Loucy (cell line): ENCODE data around the gene APRT.
A peak's percentile ranks its signal among the peaks of the same experiment; 100 is the strongest.

Experiments
- H2AFZ ChIP-seq: fragments of 200-600 bp; sonication (generic); 2 replicates; pipeline ENCODE4 v1.6.0; 2016; ENCODE audit warnings: antibody characterized with exemption, mild to moderate bottlenecking, low read length, moderate library complexity
- H3F3A ChIP-seq: fragments of 200-600 bp; 2 replicates; pipeline ENCODE4 v1.6.0; 2016; ENCODE audit warnings: antibody characterized with exemption, low read depth, mild to moderate bottlenecking
- H3K27me3 ChIP-seq: fragments of 200-600 bp; sonication (generic); 2 replicates; pipeline ENCODE4 v1.6.1; 2014; ENCODE audit warnings: low read length, mild to moderate bottlenecking; ENCODE audit not compliant: insufficient read depth, poor library complexity, severe bottlenecking
- H3K36me3 ChIP-seq: fragments of 200-600 bp; sonication (generic); 2 replicates; pipeline ENCODE4 v1.6.1; 2016; ENCODE audit warnings: low read length; ENCODE audit not compliant: insufficient read depth
- H3K4me1 ChIP-seq: fragments of 200-600 bp; sonication (generic); 2 replicates; pipeline ENCODE4 v1.5.1; 2014; ENCODE audit warnings: low read length, mild to moderate bottlenecking; ENCODE audit not compliant: insufficient read depth, poor library complexity, severe bottlenecking
- H3K4me2 ChIP-seq: fragments of 200-600 bp; sonication (generic); 2 replicates; pipeline ENCODE4 v1.6.0; 2014; ENCODE audit warnings: antibody characterized with exemption, low read length, low read depth, mild to moderate bottlenecking; ENCODE audit not compliant: poor library complexity, severe bottlenecking
- H3K4me3 ChIP-seq: fragments of 200-600 bp; sonication (generic); 2 replicates; pipeline ENCODE4 v1.5.1; 2014; ENCODE audit warnings: low read length, mild to moderate bottlenecking, mixed read lengths; ENCODE audit not compliant: poor library complexity, severe bottlenecking
- H3K79me2 ChIP-seq: fragments of 200-600 bp; sonication (generic); 2 replicates; pipeline ENCODE4 v1.6.1; 2014; ENCODE audit warnings: low read length; ENCODE audit not compliant: insufficient read depth
- H3K9ac ChIP-seq: fragments of 200-600 bp; sonication (generic); 2 replicates; pipeline ENCODE4 v1.6.0; 2014; ENCODE audit warnings: mild to moderate bottlenecking, low read depth, low read length, moderate library complexity; ENCODE audit not compliant: poor library complexity, severe bottlenecking
- H3K9me2 ChIP-seq: fragments of 200-600 bp; sonication (generic); replicated peaks from 2 replicates; pipeline ENCODE4 v1.6.1; 2016; ENCODE audit warnings: low read depth, low read length, mixed read lengths
- H3K9me3 ChIP-seq: fragments of 200-600 bp; sonication (generic); 2 replicates; pipeline ENCODE4 v1.6.1; 2014; ENCODE audit warnings: mild to moderate bottlenecking, antibody characterized with exemption, low read length, low read depth; ENCODE audit not compliant: insufficient read depth
- H4K20me1 ChIP-seq: fragments of 200-600 bp; sonication (generic); 2 replicates; pipeline ENCODE4 v1.6.0; 2014; ENCODE audit warnings: antibody characterized with exemption, low read length, mild to moderate bottlenecking; ENCODE audit not compliant: insufficient read depth, poor library complexity, severe bottlenecking
- EZH2phosphoT487 ChIP-seq: fragments of 200-600 bp; IDR thresholded peaks from 2 replicates; pipeline ENCODE4 v1.6.1; 2018; ENCODE audit warnings: antibody characterized with exemption, mild to moderate bottlenecking, moderate library complexity, borderline replicate concordance
- TF ChIP-seq, protein P1 (sequence below): fragments of 200-600 bp; sonication (generic); conservative IDR thresholded peaks from 2 replicates; pipeline ENCODE4 v1.5.1; 2014; ENCODE audit warnings: mild to moderate bottlenecking, antibody characterized with exemption, low read length

APRT gene

DNA sequence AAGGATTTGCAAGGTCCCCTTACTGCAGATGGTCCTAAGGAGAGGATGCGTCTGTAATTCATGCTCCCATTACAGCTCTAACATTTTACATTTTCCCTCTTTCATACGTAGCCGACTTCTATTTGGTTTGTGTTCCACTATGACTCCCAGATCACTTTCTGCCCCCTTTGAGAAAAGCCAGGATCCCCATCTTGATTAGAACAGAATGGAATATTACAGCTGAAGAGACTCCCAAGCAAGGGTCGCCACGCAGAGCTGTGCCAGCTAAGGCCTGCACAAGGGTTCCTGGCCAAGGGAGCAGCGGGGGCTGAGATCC is 11.5 kb downstream of the APRT start:
- no peaks in the 10 kb centered on the region for H3K36me3 ChIP-seq
- no peak overlapping the region for H2AFZ ChIP-seq
- H3K79me2 ChIP-seq: peaks cover 57% of the 10 kb centered on the region
- peak overlapping the region; percentile 96 for H3K9ac ChIP-seq
- H3K4me3 ChIP-seq: peak overlapping the region; percentile 79
- H3K4me1 ChIP-seq: peaks cover 41% of the 10 kb centered on the region
- no peaks in the 10 kb centered on the region for H3K27me3 ChIP-seq
- no peaks in the 10 kb centered on the region for H3K9me2 ChIP-seq
- no peaks in the 10 kb centered on the region for H3K9me3 ChIP-seq
- H3K4me2 ChIP-seq: peak overlapping the region; percentile 75
- peaks cover 4% of the 10 kb centered on the region for H3F3A ChIP-seq
- H4K20me1 ChIP-seq: peaks cover 7% of the 10 kb centered on the region
- TF ChIP-seq EZH2phosphoT487: no peak
- TF ChIP-seq, protein P1, sequence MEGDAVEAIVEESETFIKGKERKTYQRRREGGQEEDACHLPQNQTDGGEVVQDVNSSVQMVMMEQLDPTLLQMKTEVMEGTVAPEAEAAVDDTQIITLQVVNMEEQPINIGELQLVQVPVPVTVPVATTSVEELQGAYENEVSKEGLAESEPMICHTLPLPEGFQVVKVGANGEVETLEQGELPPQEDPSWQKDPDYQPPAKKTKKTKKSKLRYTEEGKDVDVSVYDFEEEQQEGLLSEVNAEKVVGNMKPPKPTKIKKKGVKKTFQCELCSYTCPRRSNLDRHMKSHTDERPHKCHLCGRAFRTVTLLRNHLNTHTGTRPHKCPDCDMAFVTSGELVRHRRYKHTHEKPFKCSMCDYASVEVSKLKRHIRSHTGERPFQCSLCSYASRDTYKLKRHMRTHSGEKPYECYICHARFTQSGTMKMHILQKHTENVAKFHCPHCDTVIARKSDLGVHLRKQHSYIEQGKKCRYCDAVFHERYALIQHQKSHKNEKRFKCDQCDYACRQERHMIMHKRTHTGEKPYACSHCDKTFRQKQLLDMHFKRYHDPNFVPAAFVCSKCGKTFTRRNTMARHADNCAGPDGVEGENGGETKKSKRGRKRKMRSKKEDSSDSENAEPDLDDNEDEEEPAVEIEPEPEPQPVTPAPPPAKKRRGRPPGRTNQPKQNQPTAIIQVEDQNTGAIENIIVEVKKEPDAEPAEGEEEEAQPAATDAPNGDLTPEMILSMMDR: no peak

DNA sequence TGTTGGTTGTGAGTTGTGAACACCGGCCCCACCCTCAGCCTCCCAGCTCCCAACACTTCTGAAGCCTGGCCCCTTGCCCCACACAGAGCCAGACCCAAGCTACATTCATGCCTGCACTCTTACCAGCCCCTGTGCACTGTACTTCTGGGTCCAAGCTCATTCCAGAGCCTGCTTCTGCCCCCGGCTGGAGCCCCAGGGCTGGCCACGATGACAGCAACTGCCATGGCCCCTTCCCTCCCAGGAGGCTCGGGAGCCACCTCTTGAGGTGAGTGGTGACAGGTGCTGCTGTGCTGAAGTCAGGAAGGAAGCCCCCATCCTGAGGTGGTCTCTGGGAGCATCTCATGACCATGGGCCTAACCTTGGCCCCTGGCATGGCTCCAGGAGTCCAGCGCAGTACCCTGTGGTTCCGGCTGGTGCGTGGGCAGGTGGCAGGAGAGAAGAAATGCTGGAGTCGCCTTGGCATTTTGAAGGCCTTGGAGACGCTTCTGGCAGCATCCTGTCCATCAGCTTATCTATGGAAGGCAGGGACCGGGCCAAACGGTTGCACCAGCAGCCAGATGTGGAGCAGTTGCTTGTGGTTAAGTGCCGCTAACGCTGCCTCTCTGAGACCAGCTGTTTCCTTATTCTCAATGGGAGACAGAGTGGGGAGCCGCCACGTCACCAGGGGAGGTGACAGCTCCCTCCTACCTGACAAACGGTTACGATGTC is 12.0 kb downstream of the APRT start:
- Histone ChIP-seq H3K9me2 (no peaks in the 10 kb centered on the region), H3K4me3 (peak overlapping the region; percentile 79), H3K4me2 (peak overlapping the region; percentile 75), H3K27me3 (no peaks in the 10 kb centered on the region), H3K4me1 (peaks cover 45% of the 10 kb centered on the region), H3K79me2 (peaks cover 52% of the 10 kb centered on the region), H3F3A (peaks cover 4% of the 10 kb centered on the region), H2AFZ (no peak overlapping the region), H3K9ac (peak overlapping the region; percentile 96), H4K20me1 (peaks cover 2% of the 10 kb centered on the region), H3K36me3 (no peaks in the 10 kb centered on the region), H3K9me3 (no peaks in the 10 kb centered on the region)
- TF ChIP-seq EZH2phosphoT487: no peak
- TF ChIP-seq, protein P1: no peak

DNA sequence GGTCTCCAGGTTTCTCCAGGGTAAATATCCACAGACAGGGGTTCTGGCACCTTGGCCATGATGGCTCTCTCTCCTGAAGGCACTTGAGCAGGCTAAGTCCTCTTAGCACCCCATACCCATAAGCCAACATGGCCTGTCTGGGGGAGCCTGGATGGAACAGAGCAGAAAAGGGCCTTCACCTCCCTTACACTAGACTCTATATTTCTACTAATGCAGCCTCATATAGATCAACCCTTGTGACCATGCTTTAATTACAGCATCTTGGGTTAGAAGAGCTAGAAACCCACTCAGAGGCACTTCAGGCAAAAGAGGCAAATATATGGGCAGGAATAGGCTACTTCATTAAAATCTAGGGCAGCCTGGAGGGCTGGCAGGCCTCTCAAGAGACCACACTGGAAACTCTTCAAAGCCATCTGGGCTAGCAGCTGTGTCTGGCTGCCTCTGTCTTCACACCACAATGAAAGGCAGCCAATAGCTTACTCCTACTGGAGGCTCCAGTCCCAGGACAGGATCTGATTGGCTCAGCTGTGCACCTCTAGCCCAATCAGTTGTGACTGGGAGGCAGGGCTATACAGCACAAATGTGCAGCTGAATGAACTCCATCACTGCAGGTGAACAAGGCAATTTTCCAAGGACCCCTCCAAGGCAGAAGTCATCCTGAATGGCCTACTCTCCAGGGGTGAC is 12.8 kb downstream of the APRT start:
- H3K4me3 ChIP-seq: peak overlapping the region; percentile 79
- no peaks in the 10 kb centered on the region for H3K9me2 ChIP-seq
- TF ChIP-seq, protein P1: no peak
- TF ChIP-seq EZH2phosphoT487: no peak
- peaks cover 4% of the 10 kb centered on the region for H3F3A ChIP-seq
- no peaks in the 10 kb centered on the region for H3K9me3 ChIP-seq
- H3K79me2 ChIP-seq: peaks cover 44% of the 10 kb centered on the region
- peak overlapping the region; percentile 96 for H3K9ac ChIP-seq
- H3K27me3 ChIP-seq: no peaks in the 10 kb centered on the region
- H3K4me1 ChIP-seq: peaks cover 50% of the 10 kb centered on the region
- H2AFZ ChIP-seq: no peak overlapping the region
- H4K20me1 ChIP-seq: no peaks in the 10 kb centered on the region
- no peaks in the 10 kb centered on the region for H3K36me3 ChIP-seq
- H3K4me2 ChIP-seq: peak overlapping the region; percentile 75
